T-cell (primary cell): ENCODE results near the gene ONECUT2. TPM values are rescaled to one million over a fixed set of nuclear protein-coding genes. Genes with fewer than 3 reads are reported as not detected.
A peak's percentile ranks its signal among the peaks of the same experiment; 100 is the strongest.

Experiments used
- ATAC-seq, 4 experiments: fragments of 200-7000 bp in 3 of 4; fragments of 150-1000 bp in 1 of 4; cut with Tn5 transposase; replicated peaks in 1 of 4; 1 replicate in 3 of 4; 2 replicates in 1 of 4; pipeline ENCODE4 v1.10.0; 2021; ENCODE audit warnings: moderate library complexity in 3 of 4, mild to moderate bottlenecking in 2 of 4, moderate number of reproducible peaks in 1 of 4
- CTCF ChIA-PET, 2 donors: fragments of 300-600 bp; sonication (Branson Sonifier 250); formaldehyde crosslinking; loops; one replicate each; lab custom pipeline; 2022; ENCODE audit warnings: antibody characterized with exemption in 2 of 2; lab: Charles Lee
- POLR2A ChIA-PET, 2 donors: fragments of 300-600 bp; sonication (Branson Sonifier 250); formaldehyde crosslinking; loops; one replicate each; lab custom pipeline; 2022; ENCODE audit warnings: antibody characterized with exemption in 2 of 2; lab: Charles Lee
- DNase-seq, 35 experiments: peaks; one replicate each; pipeline versions ENCODE4 v3.0.0 to v3.0.0-alpha.2; 2013 to 2023
- H3K27ac ChIP-seq: one replicate; pipeline ENCODE4 v1.5.1; 2013; ENCODE audit warnings: low read length
- H3K27me3 ChIP-seq, 2 experiments: replicated peaks in 1 of 2; 1 replicate in 1 of 2; 2 replicates in 1 of 2; pipeline versions ENCODE4 v1.6.1 to v1.7.0; 2013; ENCODE audit warnings: low read length in 1 of 2, mixed read lengths in 1 of 2; ENCODE audit not compliant: control insufficient read depth in 2 of 2, insufficient read depth in 2 of 2; ENCODE audit errors: extremely low read depth in 1 of 2
- H3K36me3 ChIP-seq, 2 donors: 1 replicate in 1 of 2; 2 replicates in 1 of 2; pipeline versions ENCODE4 v1.6.1 to v1.7.0; 2013; ENCODE audit warnings: low read length in 1 of 2; ENCODE audit not compliant: control insufficient read depth in 2 of 2, insufficient read depth in 1 of 2; ENCODE audit errors: extremely low read depth in 1 of 2
- H3K4me1 ChIP-seq, 2 experiments: 1 replicate in 1 of 2; 2 replicates in 1 of 2; pipeline versions ENCODE4 v1.6.1 to v1.7.0; 2013; ENCODE audit warnings: low read length in 2 of 2, mixed read lengths in 1 of 2; ENCODE audit not compliant: insufficient read depth in 2 of 2, control insufficient read depth in 1 of 2; ENCODE audit errors: extremely low read depth in 1 of 2
- H3K4me3 ChIP-seq, 2 donors: 1 replicate in 1 of 2; 2 replicates in 1 of 2; pipeline versions ENCODE4 v1.5.1 to v1.7.0; 2013; ENCODE audit warnings: mild to moderate bottlenecking in 2 of 2, low read length in 1 of 2, moderate library complexity in 1 of 2; ENCODE audit not compliant: control insufficient read depth in 1 of 2; ENCODE audit errors: extremely low read depth in 1 of 2
- H3K9me3 ChIP-seq: 2 replicates; pipeline ENCODE4 v1.7.0; 2013
- H3K27ac Mint-ChIP-seq, 2 donors: one replicate each; pipeline ENCODE4 v1.8.0; 2020 to 2021; ENCODE audit warnings: mild to moderate bottlenecking in 2 of 2, mixed read lengths in 2 of 2
- H3K27me3 Mint-ChIP-seq, 2 donors: one replicate each; pipeline ENCODE4 v1.8.0; 2021 to 2022; ENCODE audit warnings: mixed read lengths in 2 of 2
- H3K36me3 Mint-ChIP-seq: one replicate; pipeline ENCODE4 v1.8.0; 2021; ENCODE audit warnings: mixed read lengths
- H3K4me1 Mint-ChIP-seq, 3 donors: one replicate each; pipeline ENCODE4 v1.8.0; 2020 to 2022; ENCODE audit warnings: mixed read lengths in 3 of 3, mild to moderate bottlenecking in 1 of 3
- H3K4me3 Mint-ChIP-seq, 3 donors: one replicate each; pipeline ENCODE4 v1.8.0; 2020 to 2022; ENCODE audit warnings: mild to moderate bottlenecking in 3 of 3, mixed read lengths in 3 of 3, moderate library complexity in 3 of 3
- H3K9me3 Mint-ChIP-seq, 3 donors: one replicate each; pipeline ENCODE4 v1.8.0; 2020 to 2022; ENCODE audit warnings: mixed read lengths in 3 of 3
- WGBS: methylation state at CpG from one replicate; pipeline ENCODE4 v1.1.5; 2013; ENCODE audit warnings: missing lambda C conversion rate; ENCODE audit not compliant: insufficient coverage; 5-methylcytosine and 5-hydroxymethylcytosine counted together
- total RNA-seq, 35 experiments: library from RNA in 6 of 35; stranded (reverse) in 6 of 35; fragments of 120-200 nt in 1 of 35; gene quantifications; one replicate each; pipeline versions ENCODE4 v1.2.1 to v1.2.4 and lab custom pipeline; 2013 to 2026

Gene ONECUT2
- total RNA-seq, 5 donors from 2014 or later (not counting 1 experiment from before 2014, with no cell fraction given), result 0.03 to 0.23 (median 0.09) TPM; not detected in 2

DNA sequence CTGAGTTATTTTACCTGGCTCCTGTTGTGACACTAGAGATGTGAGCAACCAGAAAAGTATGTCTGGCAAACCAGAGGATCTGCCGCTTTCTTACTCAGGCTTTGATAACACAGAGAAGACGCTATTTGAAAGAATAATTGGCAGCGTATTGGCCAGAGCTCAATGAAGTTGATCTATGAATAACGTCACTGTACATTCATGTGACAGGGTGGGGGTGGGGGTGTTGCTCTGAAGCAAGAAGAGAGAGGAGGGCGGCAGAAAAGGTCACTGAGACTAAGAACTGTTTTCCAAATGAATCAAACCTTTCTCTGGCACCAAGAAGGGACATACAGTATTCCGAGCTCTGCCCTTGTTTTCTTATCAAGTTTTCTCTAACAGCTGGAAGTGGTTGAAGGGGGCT is 1.7 kb upstream of the ONECUT2 start:
- no peak for ATAC-seq
- Histone ChIP-seq H3K4me3 (no peak overlapping the region), H3K27me3 (peaks cover 31 to 73% of the 10 kb centered on the region in 2 experiments), H3K9me3 (no peaks in the 10 kb centered on the region), H3K27ac (no peak overlapping the region), H3K36me3 (no peaks in the 10 kb centered on the region), H3K4me1 (peaks cover 7 to 49% of the 10 kb centered on the region in 2 experiments)
- peak overlapping the region in 1 of 2 donors; percentile 15 for H3K27ac Mint-ChIP-seq
- H3K36me3 Mint-ChIP-seq, result no peaks in the 10 kb centered on the region
- H3K4me1 Mint-ChIP-seq, result peaks cover 43 to 51% (median 48%) of the 10 kb centered on the region in 3 donors
- peak overlapping the region in 1 of 3 donors; percentile 69 for H3K4me3 Mint-ChIP-seq
- ChIA-PET CTCF (no interaction called here), POLR2A (no interaction called here)
- peaks cover 5 to 15% (median 8%) of the 10 kb centered on the region in 3 donors for H3K9me3 Mint-ChIP-seq
- WGBS, result 11% methylated on average over 4 of the region's 6 CpGs
- DNase-seq, result no peak
- H3K27me3 Mint-ChIP-seq, result peaks cover 69 to 90% of the 10 kb centered on the region in 2 donors

DNA sequence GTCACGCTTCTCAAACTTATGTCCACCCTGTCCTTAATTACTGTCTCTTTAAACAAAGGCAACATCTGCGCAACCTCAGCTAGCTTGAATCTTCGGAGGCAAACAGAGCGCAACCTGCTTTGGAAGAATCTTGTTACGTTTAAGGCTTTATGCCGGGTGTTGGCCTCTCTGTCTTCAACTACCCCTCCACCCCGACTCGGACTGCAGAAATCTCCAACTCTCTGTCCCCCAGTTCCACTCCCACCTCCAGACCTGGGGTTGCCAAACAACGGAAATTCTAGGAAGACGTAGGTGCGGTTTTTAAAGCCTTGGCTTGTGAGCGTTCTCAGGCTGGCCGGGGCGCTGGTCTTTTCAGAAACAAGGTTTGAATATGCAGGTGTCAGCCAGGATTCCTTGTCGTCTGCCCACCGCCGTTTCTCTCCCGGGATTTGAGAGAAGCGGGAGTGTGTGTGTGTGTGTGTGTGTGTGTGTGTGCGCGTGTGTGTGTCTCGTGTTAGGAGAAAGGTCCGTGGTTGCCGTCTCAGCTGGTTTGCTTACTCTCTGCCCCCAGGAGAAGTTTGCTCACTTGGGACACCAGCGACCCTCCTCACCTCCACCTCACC is 1.1 kb upstream of the ONECUT2 start:
- ATAC-seq (no peak), DNase-seq (no peak)
- Histone ChIP-seq H3K27ac (no peak overlapping the region), H3K9me3 (no peaks in the 10 kb centered on the region), H3K4me1 (peaks cover 6 to 53% of the 10 kb centered on the region in 2 experiments), H3K27me3 (peaks cover 32 to 74% of the 10 kb centered on the region in 2 experiments), H3K4me3 (peak overlapping the region in 1 of 2 donors; percentile 75), H3K36me3 (no peaks in the 10 kb centered on the region)
- ChIA-PET POLR2A (no interaction called here), CTCF (no interaction called here)
- H3K36me3 Mint-ChIP-seq, result no peaks in the 10 kb centered on the region
- peaks cover 5 to 15% (median 8%) of the 10 kb centered on the region in 3 donors for H3K9me3 Mint-ChIP-seq
- 4% methylated on average over 10 of the region's 25 CpGs for WGBS
- peaks cover 72 to 93% of the 10 kb centered on the region in 2 donors for H3K27me3 Mint-ChIP-seq
- H3K4me3 Mint-ChIP-seq, result peak overlapping the region; percentile 56 to 69 (median 57)
- H3K27ac Mint-ChIP-seq, result no peak overlapping the region
- H3K4me1 Mint-ChIP-seq, result peaks cover 47 to 55% (median 52%) of the 10 kb centered on the region in 3 donors

- Histone ChIP-seq H3K36me3 (no peaks in the 10 kb centered on the region), H3K27me3 (peaks cover 27 to 79% of the 10 kb centered on the region in 2 experiments), H3K4me3 (no peak overlapping the region), H3K4me1 (peaks cover 3 to 54% of the 10 kb centered on the region in 2 experiments), H3K27ac (no peak overlapping the region), H3K9me3 (no peaks in the 10 kb centered on the region)
- CTCF ChIA-PET, result no interaction called here
- H3K4me1 Mint-ChIP-seq, result peaks cover 42 to 52% (median 52%) of the 10 kb centered on the region in 3 donors
- H3K9me3 Mint-ChIP-seq, result peaks cover 2 to 11% (median 5%) of the 10 kb centered on the region in 3 donors
- 11% methylated on average over 41 of the region's 44 CpGs for WGBS
- DNase-seq (no peak), ATAC-seq (no peak)
- peaks cover 68 to 90% of the 10 kb centered on the region in 2 donors for H3K27me3 Mint-ChIP-seq
- POLR2A ChIA-PET, result no interaction called here
- no peak overlapping the region for H3K27ac Mint-ChIP-seq
- no peaks in the 10 kb centered on the region for H3K36me3 Mint-ChIP-seq
- peak overlapping the region; percentile 49 to 76 (median 61) for H3K4me3 Mint-ChIP-seq
Observed at GRCh38 chr18:57435846-57436190, 644 bp downstream of the ONECUT2 start.

DNA sequence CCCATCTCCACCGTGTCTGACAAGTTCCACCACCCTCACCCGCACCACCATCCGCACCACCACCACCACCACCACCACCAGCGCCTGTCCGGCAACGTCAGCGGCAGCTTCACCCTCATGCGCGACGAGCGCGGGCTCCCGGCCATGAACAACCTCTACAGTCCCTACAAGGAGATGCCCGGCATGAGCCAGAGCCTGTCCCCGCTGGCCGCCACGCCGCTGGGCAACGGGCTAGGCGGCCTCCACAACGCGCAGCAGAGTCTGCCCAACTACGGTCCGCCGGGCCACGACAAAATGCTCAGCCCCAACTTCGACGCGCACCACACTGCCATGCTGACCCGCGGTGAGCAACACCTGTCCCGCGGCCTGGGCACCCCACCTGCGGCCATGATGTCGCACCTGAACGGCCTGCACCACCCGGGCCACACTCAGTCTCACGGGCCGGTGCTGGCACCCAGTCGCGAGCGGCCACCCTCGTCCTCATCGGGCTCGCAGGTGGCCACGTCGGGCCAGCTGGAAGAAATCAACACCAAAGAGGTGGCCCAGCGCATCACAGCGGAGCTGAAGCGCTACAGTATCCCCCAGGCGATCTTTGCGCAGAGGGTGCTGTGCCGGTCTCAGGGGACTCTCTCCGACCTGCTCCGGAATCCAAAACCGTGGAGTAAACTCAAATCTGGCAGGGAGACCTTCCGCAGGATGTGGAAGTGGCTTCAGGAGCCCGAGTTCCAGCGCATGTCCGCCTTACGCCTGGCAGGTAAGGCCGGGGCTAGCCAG is 1.2 kb downstream of the ONECUT2 start:
- H3K36me3 ChIP-seq, result no peaks in the 10 kb centered on the region
- Mint-ChIP-seq H3K36me3 (no peaks in the 10 kb centered on the region), H3K9me3 (peaks cover 2 to 11% (median 5%) of the 10 kb centered on the region in 3 donors), H3K27me3 (peaks cover 67 to 90% of the 10 kb centered on the region in 2 donors), H3K27ac (no peak overlapping the region), H3K4me1 (peaks cover 41 to 54% (median 54%) of the 10 kb centered on the region in 3 donors), H3K4me3 (peak overlapping the region; percentile 49 to 76 (median 61))
- DNase-seq (no peak), ATAC-seq (no peak)
- H3K4me1 ChIP-seq, result peaks cover 5 to 59% of the 10 kb centered on the region in 2 experiments
- H3K27ac ChIP-seq, result no peak overlapping the region
- H3K4me3 ChIP-seq, result no peak overlapping the region
- 12% methylated on average over 62 of the region's 62 CpGs for WGBS
- peaks cover 24 to 81% of the 10 kb centered on the region in 2 experiments for H3K27me3 ChIP-seq
- ChIA-PET POLR2A (no interaction called here), CTCF (no interaction called here)
- H3K9me3 ChIP-seq, result no peaks in the 10 kb centered on the region

- Mint-ChIP-seq H3K4me3 (peak overlapping the region; percentile 46 to 76 (median 61)), H3K27me3 (peaks cover 65 to 89% of the 10 kb centered on the region in 2 donors), H3K4me1 (peaks cover 41 to 58% (median 57%) of the 10 kb centered on the region in 3 donors), H3K27ac (no peak overlapping the region), H3K36me3 (no peaks in the 10 kb centered on the region), H3K9me3 (peaks cover 2 to 10% (median 4%) of the 10 kb centered on the region in 3 donors)
- no peak overlapping the region for H3K4me3 ChIP-seq
- no peak overlapping the region for H3K27ac ChIP-seq
- H3K9me3 ChIP-seq, result no peaks in the 10 kb centered on the region
- peaks cover 21 to 84% of the 10 kb centered on the region in 2 experiments for H3K27me3 ChIP-seq
- POLR2A ChIA-PET, result no interaction called here
- 18% methylated on average over 8 of the region's 13 CpGs for WGBS
- peaks cover 5 to 60% of the 10 kb centered on the region in 2 experiments for H3K4me1 ChIP-seq
- ATAC-seq, result no peak
- no peaks in the 10 kb centered on the region for H3K36me3 ChIP-seq
- CTCF ChIA-PET, result no interaction called here
- DNase-seq, result no peak
Observed at GRCh38 chr18:57436965-57437333, 1.8 kb downstream of the ONECUT2 start.

DNA sequence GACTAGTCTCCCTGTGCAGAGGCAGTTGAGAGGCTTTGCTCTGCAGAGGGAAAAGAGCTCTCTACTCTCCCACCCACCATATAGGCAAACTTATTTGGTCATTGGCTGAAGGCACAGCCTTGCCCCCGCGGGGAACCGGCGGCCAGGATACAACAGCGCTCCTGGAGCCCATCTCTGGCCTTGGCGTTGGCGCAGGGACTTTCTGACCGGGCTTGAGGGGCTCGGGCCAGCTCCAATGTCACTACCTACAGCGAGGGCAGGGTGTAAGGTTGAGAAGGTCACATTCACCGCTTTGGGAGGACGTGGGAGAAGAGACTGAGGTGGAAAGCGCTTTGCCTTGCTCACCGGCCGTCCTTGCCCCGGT is 2.2 kb downstream of the ONECUT2 start:
- WGBS, result 7% methylated on average over 13 of the region's 16 CpGs
- peak overlapping the region; percentile 46 to 76 (median 61) for H3K4me3 Mint-ChIP-seq
- ChIA-PET POLR2A (no interaction called here), CTCF (no interaction called here)
- peaks cover 41 to 58% (median 57%) of the 10 kb centered on the region in 3 donors for H3K4me1 Mint-ChIP-seq
- DNase-seq (no peak), ATAC-seq (no peak)
- H3K27ac ChIP-seq, result no peak overlapping the region
- no peak overlapping the region for H3K27ac Mint-ChIP-seq
- no peaks in the 10 kb centered on the region for H3K36me3 ChIP-seq
- peaks cover 25 to 86% of the 10 kb centered on the region in 2 experiments for H3K27me3 ChIP-seq
- no peaks in the 10 kb centered on the region for H3K36me3 Mint-ChIP-seq
- no peaks in the 10 kb centered on the region for H3K9me3 ChIP-seq
- peaks cover 64 to 89% of the 10 kb centered on the region in 2 donors for H3K27me3 Mint-ChIP-seq
- H3K4me3 ChIP-seq, result no peak overlapping the region
- H3K4me1 ChIP-seq, result peaks cover 5 to 60% of the 10 kb centered on the region in 2 experiments
- H3K9me3 Mint-ChIP-seq, result peaks cover 0 to 6% (median 0%) of the 10 kb centered on the region in 3 donors
